Fibroblast of villous mesenchyme (primary cell): ENCODE measurements around the gene LCN1. TPM values are rescaled to one million over a fixed set of nuclear protein-coding genes. Genes with fewer than 3 reads are reported as not detected.

Source experiments
- DNase-seq: peaks from one replicate; pipeline ENCODE4 v3.0.0-alpha.2; 2010; ENCODE audit warnings: low read depth
- H3K4me3 ChIP-seq: 2 replicates; pipeline ENCODE4 v1.5.1; 2011; ENCODE audit warnings: low read depth, mild to moderate bottlenecking, low read length
- total RNA-seq: library from RNA; depleted of rRNA; stranded (reverse); fragments of >200 nt; gene quantifications from 2 replicates; pipeline ENCODE4 v1.2.3, GENCODE V29; 2012
- TF ChIP-seq, protein P1 (sequence below): IDR thresholded peaks from 2 replicates; pipeline ENCODE4 v1.5.1; 2012; ENCODE audit warnings: low read depth, mild to moderate bottlenecking, low read length; ENCODE audit not compliant: insufficient read depth

Gene LCN1
- total RNA-seq, 1 donor: not detected

DNA sequence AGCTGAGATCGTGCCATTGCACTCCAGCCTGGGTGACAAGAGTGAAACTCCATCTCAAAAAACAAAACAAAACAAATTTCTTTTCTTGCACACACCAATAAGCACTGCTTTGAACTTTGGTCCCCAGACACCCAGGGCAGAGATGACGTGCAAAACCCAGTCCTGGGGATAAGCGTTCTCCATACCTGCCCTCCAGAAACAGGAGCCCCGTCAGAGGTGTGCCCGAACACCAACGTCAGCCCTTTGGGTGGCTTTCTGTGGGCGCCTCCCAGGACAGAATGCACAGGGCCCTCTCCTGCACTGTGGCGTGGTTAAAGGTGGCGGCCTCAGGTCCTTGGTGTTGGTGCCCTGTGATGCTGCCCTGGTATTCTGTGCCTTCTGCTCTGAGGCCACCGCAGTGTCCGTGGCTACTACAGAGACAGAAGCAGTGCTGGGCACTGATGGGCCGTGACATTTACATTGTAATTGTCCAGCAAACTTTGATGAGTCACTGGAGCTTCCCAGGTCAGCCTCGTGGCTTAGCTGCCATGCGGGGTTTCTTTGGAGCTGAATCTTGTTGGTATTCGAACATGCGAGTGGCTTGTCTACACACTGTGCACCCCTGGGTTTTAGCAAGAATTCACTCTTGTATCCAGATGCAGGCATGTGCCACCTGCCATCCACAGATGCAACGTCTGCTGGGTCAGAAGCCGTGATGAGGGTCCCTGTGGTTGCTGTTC, 31.9 kb upstream of the LCN1 start:
- DNase-seq: no peak
- TF ChIP-seq, protein P1, sequence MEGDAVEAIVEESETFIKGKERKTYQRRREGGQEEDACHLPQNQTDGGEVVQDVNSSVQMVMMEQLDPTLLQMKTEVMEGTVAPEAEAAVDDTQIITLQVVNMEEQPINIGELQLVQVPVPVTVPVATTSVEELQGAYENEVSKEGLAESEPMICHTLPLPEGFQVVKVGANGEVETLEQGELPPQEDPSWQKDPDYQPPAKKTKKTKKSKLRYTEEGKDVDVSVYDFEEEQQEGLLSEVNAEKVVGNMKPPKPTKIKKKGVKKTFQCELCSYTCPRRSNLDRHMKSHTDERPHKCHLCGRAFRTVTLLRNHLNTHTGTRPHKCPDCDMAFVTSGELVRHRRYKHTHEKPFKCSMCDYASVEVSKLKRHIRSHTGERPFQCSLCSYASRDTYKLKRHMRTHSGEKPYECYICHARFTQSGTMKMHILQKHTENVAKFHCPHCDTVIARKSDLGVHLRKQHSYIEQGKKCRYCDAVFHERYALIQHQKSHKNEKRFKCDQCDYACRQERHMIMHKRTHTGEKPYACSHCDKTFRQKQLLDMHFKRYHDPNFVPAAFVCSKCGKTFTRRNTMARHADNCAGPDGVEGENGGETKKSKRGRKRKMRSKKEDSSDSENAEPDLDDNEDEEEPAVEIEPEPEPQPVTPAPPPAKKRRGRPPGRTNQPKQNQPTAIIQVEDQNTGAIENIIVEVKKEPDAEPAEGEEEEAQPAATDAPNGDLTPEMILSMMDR: no peak
- H3K4me3 ChIP-seq: no peak overlapping the region

DNA sequence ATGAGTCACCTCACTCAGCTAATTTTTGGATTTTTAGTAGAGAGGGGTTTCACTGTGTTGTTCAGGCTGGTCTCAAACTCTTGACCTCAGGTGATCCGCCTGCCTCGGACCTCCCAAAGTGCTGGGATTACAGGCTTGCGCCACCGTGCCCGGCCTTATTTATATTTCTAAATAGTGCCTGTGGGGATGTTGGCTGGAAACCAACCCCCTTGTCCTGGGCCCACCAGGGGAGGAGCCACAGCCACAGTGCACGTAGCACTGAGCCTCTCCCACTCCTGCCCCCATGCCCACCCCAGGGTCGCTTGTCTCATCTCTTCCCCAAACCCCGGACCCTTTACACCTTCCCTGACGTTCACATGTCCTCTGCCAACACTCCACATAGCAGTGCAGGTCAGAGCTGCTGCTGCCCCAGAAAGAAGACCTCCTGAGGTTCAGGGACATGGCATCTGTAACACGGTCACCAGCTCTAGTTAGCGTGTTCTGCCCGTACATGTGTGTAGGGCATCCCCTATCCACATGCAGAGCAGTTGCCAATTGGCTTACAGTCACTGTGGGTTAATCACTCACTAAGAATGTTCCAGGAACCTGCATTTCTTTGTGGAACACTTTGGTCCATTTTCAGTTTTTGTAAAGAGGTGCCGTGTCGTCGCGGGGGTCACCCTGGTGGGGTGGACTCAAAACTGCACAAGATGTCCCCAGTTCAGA, 30.9 kb upstream of the LCN1 start:
- no peak overlapping the region for H3K4me3 ChIP-seq
- TF ChIP-seq, protein P1: no peak
- no peak for DNase-seq

DNA sequence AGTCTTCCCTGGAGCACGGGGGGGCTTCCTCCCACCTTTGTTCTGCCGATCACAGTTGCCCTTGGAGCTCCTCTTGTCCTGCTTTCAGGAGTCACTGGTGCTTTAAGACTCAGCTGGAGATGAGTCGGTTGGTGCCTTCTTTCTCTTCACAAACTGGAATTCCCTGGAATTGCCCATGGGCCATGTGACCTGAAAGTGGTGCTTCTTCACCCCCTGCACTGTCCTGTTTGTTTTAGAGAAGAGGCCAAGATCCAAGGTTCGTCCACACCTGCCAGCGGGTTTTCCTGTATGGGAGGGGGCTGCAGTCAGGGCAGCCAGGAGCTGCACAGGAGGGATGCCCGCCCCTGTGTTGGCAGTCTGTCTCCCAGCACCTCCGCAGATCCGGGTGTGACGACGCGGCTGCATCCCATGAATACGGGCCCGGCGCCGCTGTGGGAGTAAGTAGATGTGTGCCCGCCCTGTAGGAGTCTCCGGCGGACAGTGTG, 30.2 kb upstream of the LCN1 start:
- TF ChIP-seq, protein P1: no peak
- H3K4me3 ChIP-seq: no peak overlapping the region
- DNase-seq: no peak

DNA sequence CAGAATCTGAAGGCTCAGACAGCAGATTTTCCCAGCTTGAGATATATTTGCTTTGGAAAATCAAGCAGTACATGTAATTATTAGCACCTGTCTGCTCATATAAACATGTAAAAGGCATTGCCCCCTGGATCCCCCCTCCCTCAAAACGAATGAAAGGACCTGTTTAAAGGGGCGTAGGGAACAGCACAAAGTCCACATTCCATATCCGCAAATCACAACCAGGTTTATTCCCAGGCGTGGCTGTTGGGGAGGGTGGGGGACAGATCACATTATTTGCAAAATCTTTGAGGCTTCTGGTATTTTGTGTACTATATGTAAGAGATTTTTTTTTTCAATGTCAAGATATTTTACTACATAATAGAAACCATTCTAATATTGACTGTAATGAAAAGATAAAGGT, 29.5 kb upstream of the LCN1 start:
- no peak overlapping the region for H3K4me3 ChIP-seq
- TF ChIP-seq, protein P1: no peak
- no peak for DNase-seq

DNA sequence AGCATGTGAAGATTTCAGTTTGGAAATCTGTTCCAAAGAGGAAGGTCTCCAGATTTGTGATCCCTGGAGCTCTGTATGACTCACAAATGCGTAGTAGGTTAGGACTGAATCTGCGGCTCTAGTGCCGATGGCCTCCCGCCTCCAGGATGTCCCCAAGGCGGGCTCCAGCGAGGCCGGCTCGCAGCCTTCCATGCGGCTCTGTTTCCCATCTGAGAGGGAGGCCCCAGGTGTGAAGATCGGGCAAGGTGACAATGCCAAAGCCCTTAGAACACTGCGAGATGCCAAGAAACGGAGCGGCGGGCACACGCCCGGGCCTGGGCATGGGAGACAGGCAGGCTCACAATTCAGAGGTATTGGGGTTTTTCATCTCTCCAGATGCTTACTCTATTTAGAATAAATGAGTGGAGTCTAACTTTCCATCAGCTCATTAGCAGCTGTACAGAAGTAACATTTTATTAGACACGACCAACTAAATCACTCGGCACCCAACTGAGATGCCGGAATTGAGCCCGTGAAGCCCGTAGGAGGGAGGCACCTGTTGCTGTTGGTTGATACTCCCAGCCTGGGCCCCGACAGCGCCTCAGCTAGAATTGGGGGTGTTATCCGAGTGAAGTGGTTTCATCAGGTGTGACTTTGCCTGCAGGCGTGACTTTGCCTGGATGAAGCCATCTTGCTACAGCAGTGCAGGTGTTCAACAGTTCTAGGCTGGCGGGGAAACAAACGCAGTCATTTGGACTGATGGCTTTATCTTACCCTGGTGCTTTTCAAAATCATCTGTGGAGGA, 28.2 kb upstream of the LCN1 start:
- DNase-seq: no peak
- no peak overlapping the region for H3K4me3 ChIP-seq
- TF ChIP-seq, protein P1: no peak

DNA sequence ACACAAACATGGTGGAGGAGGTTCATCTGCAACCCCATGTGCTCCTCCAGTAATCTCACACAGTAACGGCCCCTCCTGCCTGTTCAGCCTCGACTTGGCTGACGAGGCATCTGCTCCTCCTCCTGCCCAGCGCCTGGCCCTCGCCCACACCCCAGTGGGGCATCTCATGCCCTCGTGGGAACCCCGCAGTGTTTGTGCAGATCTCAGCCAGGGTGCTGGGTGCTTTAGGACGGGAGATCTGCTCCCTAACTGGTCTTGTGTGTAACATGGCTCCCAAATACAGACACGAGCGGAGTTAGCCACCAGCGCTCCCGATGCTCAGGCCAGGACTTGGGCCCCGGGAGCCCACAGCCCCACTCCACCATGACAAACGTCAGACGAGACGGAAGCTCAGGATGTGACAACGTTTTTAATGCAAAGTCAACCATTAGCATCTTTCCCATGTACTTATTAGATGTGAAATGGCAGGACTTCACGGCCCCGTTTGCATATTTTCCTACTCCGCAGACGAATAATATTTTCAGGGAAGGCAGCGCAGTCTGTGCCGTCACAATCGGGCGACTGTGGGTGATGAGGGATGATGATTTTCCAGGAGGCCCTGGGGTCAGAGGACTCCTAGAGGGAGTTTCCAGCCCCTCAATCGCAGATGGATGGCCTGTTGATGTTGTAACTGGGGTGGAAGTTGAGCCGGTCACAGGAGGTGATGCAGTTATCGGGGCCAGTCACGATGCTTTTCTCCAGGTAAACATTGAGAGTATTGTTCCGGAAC, 26.3 kb upstream of the LCN1 start:
- no peak for DNase-seq
- TF ChIP-seq, protein P1: no peak

More for the DNA sequence above, 26.3 kb upstream of the LCN1 start:
- no peak overlapping the region for H3K4me3 ChIP-seq
